ENCODE results near the gene TRAPPC12.

The TRAPPC12 gene

DNA sequence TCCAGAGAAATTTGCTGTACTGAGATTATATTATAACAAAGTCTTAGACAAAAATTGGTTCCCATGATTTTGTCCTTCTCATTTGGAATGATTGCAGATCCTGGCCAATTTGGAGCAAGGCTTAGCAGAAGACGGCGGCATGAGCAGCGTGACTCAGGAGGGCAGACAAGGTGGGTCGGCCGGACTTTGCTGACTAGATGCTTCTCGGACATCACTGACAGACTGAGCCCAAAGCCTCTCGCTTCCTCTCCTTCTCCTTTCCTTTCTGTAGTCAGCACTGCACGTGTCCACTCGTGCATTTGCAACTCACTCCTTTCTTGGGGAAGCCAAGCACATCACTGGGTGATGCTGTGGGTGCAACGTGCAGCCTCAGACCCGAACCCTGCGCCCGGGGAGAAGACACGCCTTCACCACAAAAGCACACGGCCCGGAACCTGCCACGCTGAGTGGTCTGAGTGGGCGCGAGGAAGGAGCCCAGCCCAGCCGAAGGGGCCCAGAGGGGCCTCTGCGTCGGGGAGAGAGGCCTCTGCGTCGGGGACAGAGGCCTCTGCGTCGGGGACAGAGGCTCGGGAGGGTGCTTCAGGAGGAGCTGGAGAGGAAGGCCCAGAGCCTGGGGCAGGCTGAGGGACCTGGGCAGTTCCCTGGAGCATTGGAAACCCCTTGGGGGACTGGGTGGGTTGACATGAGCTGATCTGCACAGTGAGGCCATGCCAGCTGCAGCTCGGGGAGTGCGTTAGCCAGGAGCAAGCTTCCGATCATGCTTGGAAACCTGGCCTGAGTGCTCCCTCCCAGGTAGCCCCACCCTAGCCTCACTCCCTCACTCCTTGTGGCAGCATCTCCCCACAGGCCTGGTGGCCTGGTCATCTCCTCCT, 78.3 kb downstream of the TRAPPC12 start:
- no peak for ATAC-seq
- no peak for TF ChIP-seq ZNF8 (CRISPR knock-in tag; IDR thresholded peaks at IDR 0.05)
- TF ChIP-seq, protein P1, sequence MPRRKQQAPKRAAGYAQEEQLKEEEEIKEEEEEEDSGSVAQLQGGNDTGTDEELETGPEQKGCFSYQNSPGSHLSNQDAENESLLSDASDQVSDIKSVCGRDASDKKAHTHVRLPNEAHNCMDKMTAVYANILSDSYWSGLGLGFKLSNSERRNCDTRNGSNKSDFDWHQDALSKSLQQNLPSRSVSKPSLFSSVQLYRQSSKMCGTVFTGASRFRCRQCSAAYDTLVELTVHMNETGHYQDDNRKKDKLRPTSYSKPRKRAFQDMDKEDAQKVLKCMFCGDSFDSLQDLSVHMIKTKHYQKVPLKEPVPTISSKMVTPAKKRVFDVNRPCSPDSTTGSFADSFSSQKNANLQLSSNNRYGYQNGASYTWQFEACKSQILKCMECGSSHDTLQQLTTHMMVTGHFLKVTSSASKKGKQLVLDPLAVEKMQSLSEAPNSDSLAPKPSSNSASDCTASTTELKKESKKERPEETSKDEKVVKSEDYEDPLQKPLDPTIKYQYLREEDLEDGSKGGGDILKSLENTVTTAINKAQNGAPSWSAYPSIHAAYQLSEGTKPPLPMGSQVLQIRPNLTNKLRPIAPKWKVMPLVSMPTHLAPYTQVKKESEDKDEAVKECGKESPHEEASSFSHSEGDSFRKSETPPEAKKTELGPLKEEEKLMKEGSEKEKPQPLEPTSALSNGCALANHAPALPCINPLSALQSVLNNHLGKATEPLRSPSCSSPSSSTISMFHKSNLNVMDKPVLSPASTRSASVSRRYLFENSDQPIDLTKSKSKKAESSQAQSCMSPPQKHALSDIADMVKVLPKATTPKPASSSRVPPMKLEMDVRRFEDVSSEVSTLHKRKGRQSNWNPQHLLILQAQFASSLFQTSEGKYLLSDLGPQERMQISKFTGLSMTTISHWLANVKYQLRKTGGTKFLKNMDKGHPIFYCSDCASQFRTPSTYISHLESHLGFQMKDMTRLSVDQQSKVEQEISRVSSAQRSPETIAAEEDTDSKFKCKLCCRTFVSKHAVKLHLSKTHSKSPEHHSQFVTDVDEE (CRISPR knock-in tag; IDR thresholded peaks at IDR 0.05): no peak
- TF ChIP-seq TOX (CRISPR knock-in tag; IDR thresholded peaks at IDR 0.05; ENCODE audit: borderline replicate concordance): no peak
- TF ChIP-seq GLIS3 (CRISPR knock-in tag; IDR thresholded peaks at IDR 0.05): no peak
- TF ChIP-seq OSR1 (CRISPR knock-in tag; IDR thresholded peaks at IDR 0.05): no peak
- no peak for TF ChIP-seq ZC3H10 (CRISPR knock-in tag; IDR thresholded peaks at IDR 0.05)
- no peak for TF ChIP-seq ZFP30 (CRISPR knock-in tag; IDR thresholded peaks at IDR 0.05)
- no peak for TF ChIP-seq ZNF70 (CRISPR knock-in tag; IDR thresholded peaks at IDR 0.05)
- TF ChIP-seq ESRRG (CRISPR knock-in tag; IDR thresholded peaks at IDR 0.05): no peak
- TF ChIP-seq ISL1 (CRISPR knock-in tag; IDR thresholded peaks at IDR 0.05): no peak
- no peak for TF ChIP-seq CSDC2 (CRISPR knock-in tag; IDR thresholded peaks at IDR 0.05)
- no peak for TF ChIP-seq PPARA (CRISPR knock-in tag; IDR thresholded peaks at IDR 0.05; ENCODE audit: borderline replicate concordance)
- TF ChIP-seq SNAI2 (CRISPR knock-in tag; IDR thresholded peaks at IDR 0.05): no peak
- TF ChIP-seq, protein P2, sequence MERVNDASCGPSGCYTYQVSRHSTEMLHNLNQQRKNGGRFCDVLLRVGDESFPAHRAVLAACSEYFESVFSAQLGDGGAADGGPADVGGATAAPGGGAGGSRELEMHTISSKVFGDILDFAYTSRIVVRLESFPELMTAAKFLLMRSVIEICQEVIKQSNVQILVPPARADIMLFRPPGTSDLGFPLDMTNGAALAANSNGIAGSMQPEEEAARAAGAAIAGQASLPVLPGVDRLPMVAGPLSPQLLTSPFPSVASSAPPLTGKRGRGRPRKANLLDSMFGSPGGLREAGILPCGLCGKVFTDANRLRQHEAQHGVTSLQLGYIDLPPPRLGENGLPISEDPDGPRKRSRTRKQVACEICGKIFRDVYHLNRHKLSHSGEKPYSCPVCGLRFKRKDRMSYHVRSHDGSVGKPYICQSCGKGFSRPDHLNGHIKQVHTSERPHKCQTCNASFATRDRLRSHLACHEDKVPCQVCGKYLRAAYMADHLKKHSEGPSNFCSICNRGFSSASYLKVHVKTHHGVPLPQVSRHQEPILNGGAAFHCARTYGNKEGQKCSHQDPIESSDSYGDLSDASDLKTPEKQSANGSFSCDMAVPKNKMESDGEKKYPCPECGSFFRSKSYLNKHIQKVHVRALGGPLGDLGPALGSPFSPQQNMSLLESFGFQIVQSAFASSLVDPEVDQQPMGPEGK (CRISPR knock-in tag; IDR thresholded peaks at IDR 0.05; ENCODE audit: borderline replicate concordance): no peak
- TF ChIP-seq, protein P3, sequence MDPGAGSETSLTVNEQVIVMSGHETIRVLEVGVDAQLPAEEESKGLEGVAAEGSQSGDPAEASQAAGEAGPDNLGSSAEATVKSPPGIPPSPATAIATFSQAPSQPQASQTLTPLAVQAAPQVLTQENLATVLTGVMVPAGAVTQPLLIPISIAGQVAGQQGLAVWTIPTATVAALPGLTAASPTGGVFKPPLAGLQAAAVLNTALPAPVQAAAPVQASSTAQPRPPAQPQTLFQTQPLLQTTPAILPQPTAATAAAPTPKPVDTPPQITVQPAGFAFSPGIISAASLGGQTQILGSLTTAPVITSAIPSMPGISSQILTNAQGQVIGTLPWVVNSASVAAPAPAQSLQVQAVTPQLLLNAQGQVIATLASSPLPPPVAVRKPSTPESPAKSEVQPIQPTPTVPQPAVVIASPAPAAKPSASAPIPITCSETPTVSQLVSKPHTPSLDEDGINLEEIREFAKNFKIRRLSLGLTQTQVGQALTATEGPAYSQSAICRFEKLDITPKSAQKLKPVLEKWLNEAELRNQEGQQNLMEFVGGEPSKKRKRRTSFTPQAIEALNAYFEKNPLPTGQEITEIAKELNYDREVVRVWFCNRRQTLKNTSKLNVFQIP (CRISPR knock-in tag; IDR thresholded peaks at IDR 0.05; ENCODE audit: borderline replicate concordance, low read depth): no peak
- no peak for TF ChIP-seq ARNTL (CRISPR knock-in tag; IDR thresholded peaks at IDR 0.05; ENCODE audit: borderline replicate concordance, low read depth)
- TF ChIP-seq ZNF565 (CRISPR knock-in tag; conservative IDR thresholded peaks at IDR 0.05; ENCODE audit: low read depth): no peak
- TF ChIP-seq RARB (CRISPR knock-in tag; IDR thresholded peaks at IDR 0.05): no peak
- TF ChIP-seq, protein P4, sequence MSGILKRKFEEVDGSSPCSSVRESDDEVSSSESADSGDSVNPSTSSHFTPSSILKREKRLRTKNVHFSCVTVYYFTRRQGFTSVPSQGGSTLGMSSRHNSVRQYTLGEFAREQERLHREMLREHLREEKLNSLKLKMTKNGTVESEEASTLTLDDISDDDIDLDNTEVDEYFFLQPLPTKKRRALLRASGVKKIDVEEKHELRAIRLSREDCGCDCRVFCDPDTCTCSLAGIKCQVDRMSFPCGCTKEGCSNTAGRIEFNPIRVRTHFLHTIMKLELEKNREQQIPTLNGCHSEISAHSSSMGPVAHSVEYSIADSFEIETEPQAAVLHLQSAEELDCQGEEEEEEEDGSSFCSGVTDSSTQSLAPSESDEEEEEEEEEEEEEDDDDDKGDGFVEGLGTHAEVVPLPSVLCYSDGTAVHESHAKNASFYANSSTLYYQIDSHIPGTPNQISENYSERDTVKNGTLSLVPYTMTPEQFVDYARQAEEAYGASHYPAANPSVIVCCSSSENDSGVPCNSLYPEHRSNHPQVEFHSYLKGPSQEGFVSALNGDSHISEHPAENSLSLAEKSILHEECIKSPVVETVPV (CRISPR knock-in tag; IDR thresholded peaks at IDR 0.05): no peak
- TF ChIP-seq ZFP3 (CRISPR knock-in tag; IDR thresholded peaks at IDR 0.05): no peak

DNA sequence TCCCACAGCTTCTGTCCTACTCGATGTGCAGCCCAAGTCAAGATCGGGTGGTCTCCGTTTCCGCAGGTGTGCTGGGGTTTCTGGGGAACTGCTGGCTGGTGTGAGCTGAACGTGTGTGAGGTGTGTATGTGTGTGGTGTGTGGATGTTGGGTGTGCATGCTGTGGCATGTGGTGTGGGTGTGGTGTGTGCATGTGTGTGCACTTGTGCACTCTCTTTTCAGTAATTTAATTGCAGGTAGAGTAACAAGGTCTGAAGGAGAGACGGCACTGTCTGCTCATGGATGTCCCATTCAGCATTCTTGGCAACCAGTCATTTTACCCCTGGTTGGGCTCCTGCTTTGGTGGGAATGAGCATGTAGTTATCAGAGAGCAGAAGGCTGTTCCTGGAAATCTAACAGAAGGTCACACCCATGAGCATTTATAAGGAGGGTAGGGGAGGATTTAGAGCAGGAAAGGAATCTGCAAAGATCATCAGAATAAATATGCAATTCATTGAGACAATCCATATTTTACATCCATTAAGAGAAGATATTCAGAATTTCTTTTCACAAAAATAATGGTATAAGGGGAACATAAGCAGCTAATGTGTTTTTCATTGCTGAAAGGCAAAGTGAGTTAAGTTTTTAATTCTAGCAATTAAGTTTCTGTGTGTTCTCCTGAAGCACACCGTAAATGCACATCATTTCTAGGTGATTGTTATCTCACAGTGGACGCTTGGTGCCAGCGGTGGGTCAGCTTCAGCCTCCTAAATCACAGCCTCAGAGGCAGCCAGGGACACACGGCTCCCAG, 79.1 kb downstream of the TRAPPC12 start:
- TF ChIP-seq, protein P5, sequence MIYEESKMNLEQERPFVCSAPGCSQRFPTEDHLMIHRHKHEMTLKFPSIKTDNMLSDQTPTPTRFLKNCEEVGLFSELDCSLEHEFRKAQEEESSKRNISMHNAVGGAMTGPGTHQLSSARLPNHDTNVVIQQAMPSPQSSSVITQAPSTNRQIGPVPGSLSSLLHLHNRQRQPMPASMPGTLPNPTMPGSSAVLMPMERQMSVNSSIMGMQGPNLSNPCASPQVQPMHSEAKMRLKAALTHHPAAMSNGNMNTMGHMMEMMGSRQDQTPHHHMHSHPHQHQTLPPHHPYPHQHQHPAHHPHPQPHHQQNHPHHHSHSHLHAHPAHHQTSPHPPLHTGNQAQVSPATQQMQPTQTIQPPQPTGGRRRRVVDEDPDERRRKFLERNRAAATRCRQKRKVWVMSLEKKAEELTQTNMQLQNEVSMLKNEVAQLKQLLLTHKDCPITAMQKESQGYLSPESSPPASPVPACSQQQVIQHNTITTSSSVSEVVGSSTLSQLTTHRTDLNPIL (CRISPR knock-in tag; IDR thresholded peaks at IDR 0.05; ENCODE audit: low read depth): no peak
- no peak for ATAC-seq

Measured in SK-N-SH treated with all-trans-retinoic acid at 6 μM for 48 hours (cell line).